GM12878 (cell line): Measurements from ENCODE around the gene GMDS. TPM values are rescaled to one million over a fixed set of nuclear protein-coding genes. Genes with fewer than 3 reads are reported as not detected.

ENCODE experiments used
- ATAC-seq: fragments of 200-7000 bp; cut with Tn5 transposase; 3 replicates; pipeline ENCODE4 v1.9.1; 2020; ENCODE audit warnings: mild to moderate bottlenecking, moderate library complexity
- BruUV-seq: library from RNA; stranded (reverse); fragments of 400-500 nt; replicated peaks from 2 replicates; lab custom pipeline; 2021; lab: Mats Ljungman, UMichigan
- CTCF ChIA-PET: fragments of 300-600 bp; sonication (Branson Sonifier 250); formaldehyde crosslinking; extraction: SDS; loops from one replicate; lab custom pipeline; 2021; ENCODE audit warnings: inconsistent platforms; lab: Yijun Ruan, JAX
- POLR2A ChIA-PET: fragments of 350-600 bp; formaldehyde crosslinking; extraction: SDS; loops from one replicate; lab custom pipeline; 2021; ENCODE audit warnings: inconsistent platforms; lab: Charles Lee
- RAD21 ChIA-PET: fragments of 300-600 bp; sonication (Branson Sonifier 250); formaldehyde crosslinking; loops from one replicate; lab custom pipeline; 2023; ENCODE audit warnings: antibody characterized with exemption; ENCODE audit not compliant: unreplicated experiment; lab: Charles Lee
- SMC1A ChIA-PET: fragments of 300-600 bp; sonication (Branson Sonifier 250); formaldehyde crosslinking; loops from one replicate; lab custom pipeline; 2023; ENCODE audit not compliant: unreplicated experiment, uncharacterized antibody; lab: Charles Lee
- DNase-seq: peaks from one replicate; pipeline ENCODE4 v3.0.0-alpha.2; 2011; ENCODE audit warnings: low read depth, low spot score
- FAIRE-seq: peaks from 3 replicates; lab custom pipeline; 2011; peaks lifted over from hg19 to GRCh38; lab: Jason Lieb, UNC
- H2AFZ ChIP-seq: 2 replicates; pipeline ENCODE4 v1.6.0; 2011; ENCODE audit warnings: low read depth, low read length, control low read depth; ENCODE audit not compliant: control insufficient read depth
- H3K27ac ChIP-seq: 2 replicates; pipeline ENCODE4 v1.5.1; 2011; ENCODE audit warnings: control low read depth; ENCODE audit not compliant: control insufficient read depth, insufficient read depth
- H3K27me3 ChIP-seq, 2 experiments: replicated peaks in 1 of 2; 2 replicates each; pipeline versions ENCODE4 v1.6.0 to v1.6.1; 2011; ENCODE audit warnings: low read length in 1 of 2; ENCODE audit not compliant: control insufficient read depth in 2 of 2, insufficient read depth in 2 of 2
- H3K36me3 ChIP-seq, 2 experiments: 2 replicates each; pipeline ENCODE4 v1.5.1; 2011; ENCODE audit warnings: low read length in 1 of 2; ENCODE audit not compliant: control insufficient read depth in 2 of 2, insufficient read depth in 2 of 2
- H3K4me1 ChIP-seq: 2 replicates; pipeline ENCODE4 v1.6.1; 2011; ENCODE audit warnings: mild to moderate bottlenecking, low read length, moderate library complexity, mixed read lengths; ENCODE audit not compliant: control insufficient read depth, insufficient read depth
- H3K4me2 ChIP-seq: 2 replicates; pipeline ENCODE4 v1.6.0; 2011; ENCODE audit warnings: control low read depth; ENCODE audit not compliant: control insufficient read depth, insufficient read depth
- H3K4me3 ChIP-seq: fragments of 200-600 bp; sonication (generic); 2 replicates; pipeline ENCODE4 v1.5.1; 2016
- H3K79me2 ChIP-seq: 2 replicates; pipeline ENCODE4 v1.6.0; 2011; ENCODE audit warnings: low read length; ENCODE audit not compliant: control insufficient read depth, insufficient read depth
- H3K9ac ChIP-seq: 2 replicates; pipeline ENCODE4 v1.8.0; 2011; ENCODE audit warnings: low read length, control low read depth, mixed read lengths; ENCODE audit not compliant: control insufficient read depth, insufficient read depth
- H3K9me3 ChIP-seq: replicated peaks from 3 replicates; pipeline ENCODE4 v1.5.1; 2011; ENCODE audit warnings: mild to moderate bottlenecking, low read length; ENCODE audit not compliant: control insufficient read depth, insufficient read depth
- H4K20me1 ChIP-seq: 2 replicates; pipeline ENCODE4 v1.6.0; 2011; ENCODE audit not compliant: control insufficient read depth, insufficient read depth
- ATF3 ChIP-seq: IDR thresholded peaks from 2 replicates; pipeline ENCODE4 v1.6.1; 2011; ENCODE audit warnings: low read depth, mild to moderate bottlenecking, low read length, moderate library complexity, borderline replicate concordance; ENCODE audit errors: extremely low read depth
- CBX3 ChIP-seq: fragments of 200-600 bp; sonication (generic); IDR thresholded peaks from 2 replicates; pipeline ENCODE4 v1.6.1; 2016; ENCODE audit warnings: low read depth, borderline replicate concordance
- CUX1 ChIP-seq: IDR thresholded peaks from 2 replicates; pipeline ENCODE4 v1.6.1; 2012; ENCODE audit warnings: improper control_type of control experiment, low read depth, low read length; ENCODE audit not compliant: insufficient replicate concordance
- E4F1 ChIP-seq: fragments of 450-650 bp; IDR thresholded peaks from 2 replicates; pipeline ENCODE4 v1.6.1; 2018; ENCODE audit warnings: borderline replicate concordance, mild to moderate bottlenecking; ENCODE audit not compliant: partially characterized antibody
- IKZF2 ChIP-seq, 2 experiments: fragments of 450-650 bp; IDR thresholded peaks; 2 replicates each; pipeline ENCODE4 v1.6.1; 2017; ENCODE audit warnings: mild to moderate bottlenecking in 2 of 2, moderate library complexity in 2 of 2
- NR2F1 ChIP-seq: fragments of 450-650 bp; conservative IDR thresholded peaks from 2 replicates; pipeline ENCODE4 v1.6.1; 2017; ENCODE audit warnings: mild to moderate bottlenecking
- PAX8 ChIP-seq: fragments of 450-650 bp; IDR thresholded peaks from 2 replicates; pipeline ENCODE4 v1.6.1; 2017; ENCODE audit warnings: mild to moderate bottlenecking, moderate library complexity
- PRDM15 ChIP-seq: fragments of 450-650 bp; formaldehyde crosslinking; IDR thresholded peaks from 2 replicates; pipeline ENCODE4 v1.4.0; 2020; ENCODE audit warnings: mild to moderate bottlenecking, moderate library complexity
- WGBS: methylation state at CpG from one replicate; pipeline ENCODE4 v1.1.6; 2016; ENCODE audit warnings: low lambda C conversion rate; ENCODE audit not compliant: insufficient replicate concordance, insufficient coverage; ENCODE audit errors: missing lambda C conversion rate; 5-methylcytosine and 5-hydroxymethylcytosine counted together
- in situ Hi-C: fragments of 300-500 bp; cut with MboI; formaldehyde crosslinking; loops from 9 replicates; pipeline ENCODE4 v1.14.3; 2018; ENCODE audit warnings: mixed read lengths
- intact Hi-C: fragments of 100-400 bp; cut with micrococcal nuclease; formaldehyde crosslinking; loops from one replicate; pipeline ENCODE4 v1.14.2; 2022; ENCODE audit not compliant: unreplicated experiment
- polyA plus RNA-seq, 11 experiments: library from polyadenylated mRNA; depleted of rRNA in 4 of 11; unstranded in 6 of 11; stranded (reverse) in 5 of 11; fragments of >200 nt; fragmentation: Nextera tagmentation in 4 of 11; fragmentation: Illumina TruSeq in 1 of 11; extraction: Ambion mirVana in 4 of 11; extraction: Trizol in 1 of 11; gene quantifications; 1 replicate in 1 of 11; 2 replicates in 10 of 11; pipeline versions ENCODE4 v1.2.1 to v1.2.3, GENCODE V29; 2011 to 2016; ENCODE audit warnings: inconsistent platforms in 2 of 11, missing spikeins in 2 of 11, low read depth in 1 of 11
- total RNA-seq, 4 experiments: library from RNA; depleted of rRNA in 3 of 4; stranded (reverse); fragments of >200 nt in 3 of 4; fragmentation: Illumina TruSeq in 1 of 4; extraction: Trizol in 1 of 4; gene quantifications; 2 replicates each; pipeline versions ENCODE4 v1.2.1 to v1.2.3, GENCODE V29; 2013 to 2021

Gene GMDS
- total and polyA plus RNA-seq, 10 of the 15 experiments (the other 5 are each of a cell fraction or from before 2014, with no cell fraction given) = 0.61 to 53.8 (median 29.3) TPM

- intact Hi-C loops (no loop called here), in situ Hi-C loops (no loop called here)
- H3K4me3 ChIP-seq = no peak overlapping the region
- H2AFZ ChIP-seq = no peak overlapping the region
- 71% methylated on average over 4 of the region's 4 CpGs for WGBS
- POLR2A ChIA-PET = no interaction called here
- H3K9me3 ChIP-seq = no peaks in the 10 kb centered on the region
- peaks cover 6% of the 10 kb centered on the region for H3K4me1 ChIP-seq
- 0 out of 4 replicates have a peak, but pooled peaks cover 0 to 3% of the 10 kb centered on the region in 2 experiments for H3K36me3 ChIP-seq
- FAIRE-seq (no peak), ATAC-seq (no peak), DNase-seq (no peak)
- TF ChIP-seq IKZF2 (IDR thresholded peaks at IDR 0.05) = no peak
- TF ChIP-seq PAX8 = no peak
- no peak for TF ChIP-seq E4F1
- TF ChIP-seq CBX3 = no peak
- TF ChIP-seq PRDM15 (CRISPR knock-in tag) = no peak
- no peak for TF ChIP-seq NR2F1
- no peak for TF ChIP-seq CUX1
- no peak for TF ChIP-seq ATF3
- H3K27ac ChIP-seq = no peak overlapping the region
- no peaks in the 10 kb centered on the region for H4K20me1 ChIP-seq
- CTCF ChIA-PET = interaction anchor here (0.9 kb wide), 1 partner anchor 42 kb away, joined by 3 read pairs; no protein-coding TSS in a partner anchor
- SMC1A ChIA-PET = no interaction called here
- no peaks in the 10 kb centered on the region for H3K79me2 ChIP-seq
- RAD21 ChIA-PET = no interaction called here
- no TSS peak for BruUV-seq
- no peaks in the 10 kb centered on the region for H3K27me3 ChIP-seq
- H3K4me2 ChIP-seq = no peak overlapping the region
- no peak overlapping the region for H3K9ac ChIP-seq
These were observed 540.2 kb downstream of the GMDS start for GRCh38 chr6:1705183-1705582.
